ENCODE measurements around the gene ATN1. TPM values are rescaled to one million over a fixed set of nuclear protein-coding genes. Genes with fewer than 3 reads are reported as not detected.
"Not testable (repeated sequence)": the region's sequence is repeated elsewhere in the genome, so short reads cannot be mapped to it uniquely, and the experiment has no call there.

Gene ATN1
- total RNA-seq, 1 experiment from 2014 or later, result 126 TPM

DNA sequence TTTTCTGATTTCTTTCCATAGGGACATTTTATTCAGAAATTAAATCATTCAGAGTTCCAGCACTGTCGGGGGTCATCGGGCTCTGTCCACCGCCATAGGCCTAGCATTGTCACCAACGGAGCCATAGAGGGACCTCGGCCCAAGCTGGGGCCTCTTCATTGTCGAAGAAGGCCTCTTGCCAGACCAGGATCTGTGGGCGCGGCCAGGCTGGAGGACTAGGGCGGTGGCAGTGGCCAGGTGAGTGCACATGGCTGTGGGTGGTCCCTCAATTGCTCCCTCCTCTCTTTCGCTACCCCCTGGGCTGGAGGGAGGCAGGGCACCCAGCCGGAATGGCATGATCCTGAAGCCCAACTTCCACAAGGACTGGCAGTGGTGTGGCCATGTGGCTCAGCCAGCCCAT, 44.1 kb upstream of the ATN1 start:
- Histone ChIP-seq H3K4me1 (peaks cover 55% of the 10 kb centered on the region), H3K4me3 (ENCODE audit: low read depth, low read length) (no peak overlapping the region), H3K27me3 (replicated peaks; ENCODE audit: control insufficient read depth, insufficient read depth, low read length) (no peaks in the 10 kb centered on the region), H3K9me3 (no peaks in the 10 kb centered on the region), H3K36me3 (ENCODE audit: control insufficient read depth, insufficient read depth, low read length) (peaks cover 6% of the 10 kb centered on the region; the same call in 1 of the 2 replicates)
- intact Hi-C loops (cut with micrococcal nuclease; ENCODE audit: unreplicated experiment), result no loop called here
- H3K4me1 Mint-ChIP-seq (ENCODE audit: low read depth, unreplicated experiment), result peaks cover 21% of the 10 kb centered on the region
- TF ChIP-seq, protein P1, sequence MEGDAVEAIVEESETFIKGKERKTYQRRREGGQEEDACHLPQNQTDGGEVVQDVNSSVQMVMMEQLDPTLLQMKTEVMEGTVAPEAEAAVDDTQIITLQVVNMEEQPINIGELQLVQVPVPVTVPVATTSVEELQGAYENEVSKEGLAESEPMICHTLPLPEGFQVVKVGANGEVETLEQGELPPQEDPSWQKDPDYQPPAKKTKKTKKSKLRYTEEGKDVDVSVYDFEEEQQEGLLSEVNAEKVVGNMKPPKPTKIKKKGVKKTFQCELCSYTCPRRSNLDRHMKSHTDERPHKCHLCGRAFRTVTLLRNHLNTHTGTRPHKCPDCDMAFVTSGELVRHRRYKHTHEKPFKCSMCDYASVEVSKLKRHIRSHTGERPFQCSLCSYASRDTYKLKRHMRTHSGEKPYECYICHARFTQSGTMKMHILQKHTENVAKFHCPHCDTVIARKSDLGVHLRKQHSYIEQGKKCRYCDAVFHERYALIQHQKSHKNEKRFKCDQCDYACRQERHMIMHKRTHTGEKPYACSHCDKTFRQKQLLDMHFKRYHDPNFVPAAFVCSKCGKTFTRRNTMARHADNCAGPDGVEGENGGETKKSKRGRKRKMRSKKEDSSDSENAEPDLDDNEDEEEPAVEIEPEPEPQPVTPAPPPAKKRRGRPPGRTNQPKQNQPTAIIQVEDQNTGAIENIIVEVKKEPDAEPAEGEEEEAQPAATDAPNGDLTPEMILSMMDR (IDR thresholded peaks at IDR 0.05; ENCODE audit: insufficient read depth in 1 of 2, low read depth in 1 of 2, low read length in 1 of 2, severe bottlenecking in 1 of 2, unreplicated experiment in 1 of 2), result no peak
- no peak overlapping the region for H3K4me3 Mint-ChIP-seq (ENCODE audit: unreplicated experiment)
- no TSS peak for BruUV-seq (replicated peaks)
- ChIA-PET CTCF (no interaction called here), POLR2A (interaction anchor here (0.6 kb wide), 1 partner anchor 41 kb away, joined by 3 read pairs; no protein-coding TSS in a partner anchor)
- H3K27ac Mint-ChIP-seq (ENCODE audit: unreplicated experiment), result peak overlapping the region; percentile 98
- no peaks in the 10 kb centered on the region for H3K27me3 Mint-ChIP-seq (ENCODE audit: insufficient read depth, unreplicated experiment)
- H3K9me3 Mint-ChIP-seq (ENCODE audit: unreplicated experiment), result no peaks in the 10 kb centered on the region
- H3K36me3 Mint-ChIP-seq (ENCODE audit: insufficient read depth, unreplicated experiment), result peaks cover 68% of the 10 kb centered on the region
- DNase-seq, result no peak

DNA sequence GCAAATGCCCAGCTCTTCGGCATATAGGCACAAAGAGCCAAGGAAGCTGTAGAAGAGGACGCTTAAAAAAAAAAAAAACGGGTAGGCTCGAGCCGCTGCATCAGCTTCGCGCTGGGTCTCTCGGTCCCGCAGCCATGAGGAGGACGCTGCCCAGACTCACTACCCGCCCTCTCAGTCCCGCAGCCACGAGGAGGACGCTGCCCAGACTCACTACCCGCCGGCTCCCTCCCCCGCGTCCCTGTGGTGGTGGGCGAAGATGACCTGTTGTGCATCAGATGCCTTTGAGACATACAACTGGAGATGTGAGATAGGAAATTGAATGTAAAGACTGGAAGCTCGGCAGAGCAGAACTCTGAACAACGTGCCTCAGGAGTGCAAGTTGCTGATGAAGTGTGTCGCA, 43.2 kb upstream of the ATN1 start:
- Mint-ChIP-seq H3K27ac (ENCODE audit: unreplicated experiment) (peak overlapping the region; percentile 98), H3K36me3 (ENCODE audit: insufficient read depth, unreplicated experiment) (peaks cover 68% of the 10 kb centered on the region), H3K4me1 (ENCODE audit: low read depth, unreplicated experiment) (peaks cover 21% of the 10 kb centered on the region), H3K27me3 (ENCODE audit: insufficient read depth, unreplicated experiment) (no peaks in the 10 kb centered on the region), H3K4me3 (ENCODE audit: unreplicated experiment) (peak overlapping the region; percentile 0), H3K9me3 (ENCODE audit: unreplicated experiment) (no peaks in the 10 kb centered on the region)
- DNase-seq, result no peak
- Histone ChIP-seq H3K4me3 (ENCODE audit: low read depth, low read length) (no peak overlapping the region), H3K9me3 (no peaks in the 10 kb centered on the region), H3K4me1 (peaks cover 53% of the 10 kb centered on the region), H3K36me3 (ENCODE audit: control insufficient read depth, insufficient read depth, low read length) (peaks cover 6% of the 10 kb centered on the region; the same call in 1 of the 2 replicates), H3K27me3 (replicated peaks; ENCODE audit: control insufficient read depth, insufficient read depth, low read length) (no peaks in the 10 kb centered on the region)
- CTCF ChIA-PET, result interaction anchor here (0.7 to 0.9 kb wide), 2 partner anchors 15 to 95 kb away, joined by 4 to 5 read pairs; no protein-coding TSS in a partner anchor
- TF ChIP-seq, protein P1 (IDR thresholded peaks at IDR 0.05; ENCODE audit: insufficient read depth in 1 of 2, low read depth in 1 of 2, low read length in 1 of 2, severe bottlenecking in 1 of 2, unreplicated experiment in 1 of 2), result no peak
- intact Hi-C loops (cut with micrococcal nuclease; ENCODE audit: unreplicated experiment), result no loop called here
- BruUV-seq (replicated peaks), result no TSS peak
- POLR2A ChIA-PET, result interaction anchor here (1.0 to 1.2 kb wide), 2 partner anchors 11 to 59 kb away, joined by 5 read pairs; partner anchors contain the start of genes C12orf57, RNU7-1 and SPSB2

DNA sequence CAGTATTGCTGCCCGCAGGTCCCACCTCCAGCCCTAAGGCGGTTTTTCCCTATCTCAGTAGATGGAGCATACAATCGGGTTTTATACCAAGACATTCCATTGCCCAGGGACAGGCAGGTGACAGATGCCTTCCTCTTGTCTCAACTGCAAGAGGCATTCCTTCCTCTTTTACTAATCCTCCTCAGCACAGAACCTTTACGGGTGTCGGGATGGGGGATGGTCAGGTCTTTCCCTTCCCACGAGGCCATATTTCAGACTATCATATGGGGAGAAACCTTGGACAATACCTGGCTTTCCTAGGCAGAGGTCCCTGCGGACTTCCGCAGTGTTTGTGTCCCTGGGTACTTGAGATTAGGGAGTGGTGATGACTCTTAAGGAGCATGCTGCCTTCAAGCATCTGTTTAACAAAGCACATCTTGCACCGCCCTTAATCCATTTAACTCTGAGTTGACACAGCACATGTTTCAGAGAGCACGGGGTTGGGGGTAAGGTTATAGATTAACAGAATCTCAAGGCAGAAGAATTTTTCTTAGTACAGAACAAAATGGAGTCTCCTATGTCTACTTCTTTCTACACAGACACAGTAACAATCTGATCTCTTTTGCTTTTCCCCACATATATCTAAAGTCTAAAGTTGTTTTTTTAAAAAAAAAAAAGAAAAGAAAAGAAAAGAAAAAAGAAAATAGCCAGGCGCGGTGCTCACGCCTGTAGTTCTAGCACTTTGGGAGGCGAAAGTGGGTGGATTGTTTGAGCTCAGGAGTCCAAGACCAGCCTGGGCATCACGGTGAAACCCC, 41.4 kb upstream of the ATN1 start:
- BruUV-seq (replicated peaks), result TSS peak; percentile 9
- not testable (repeated sequence) for H3K36me3 ChIP-seq (ENCODE audit: control insufficient read depth, insufficient read depth, low read length); H3K9me3 Mint-ChIP-seq (ENCODE audit: unreplicated experiment); H3K27me3 Mint-ChIP-seq (ENCODE audit: insufficient read depth, unreplicated experiment); H3K27me3 ChIP-seq (replicated peaks; ENCODE audit: control insufficient read depth, insufficient read depth, low read length); H3K9me3 ChIP-seq; H3K4me3 ChIP-seq (ENCODE audit: low read depth, low read length)
- ChIA-PET CTCF (interaction anchor here (0.6 to 2.9 kb wide), 4 partner anchors 14 to 120 kb away, joined by 3 to 12 read pairs (median 3); partner anchors contain the start of gene SPSB2), POLR2A (interaction anchor here (0.6 to 1.9 kb wide), 3 partner anchors 14 to 781 kb away, joined by 3 to 12 read pairs (median 4); partner anchors contain the start of gene SPSB2)
- H3K36me3 Mint-ChIP-seq (ENCODE audit: insufficient read depth, unreplicated experiment), result peaks cover 83% of the 10 kb centered on the region
- H3K27ac Mint-ChIP-seq (ENCODE audit: unreplicated experiment), result peak overlapping the region; percentile 98
- peaks cover 21% of the 10 kb centered on the region for H3K4me1 Mint-ChIP-seq (ENCODE audit: low read depth, unreplicated experiment)
- H3K4me1 ChIP-seq, result peaks cover 47% of the 10 kb centered on the region
- peak overlapping the region; percentile 74 for H3K4me3 Mint-ChIP-seq (ENCODE audit: unreplicated experiment)
- intact Hi-C loops (cut with micrococcal nuclease; ENCODE audit: unreplicated experiment), result loop anchor here (1.0 kb wide), 1 partner anchor 13 kb away; the partner anchor contains the start of gene SPSB2
- DNase-seq, result peak; percentile 88 to 94
